GM12878 (cell line): ENCODE measurements around the gene ANXA4.

Source experiments
- CBX5 ChIP-seq: sonication (generic); IDR thresholded peaks from 2 replicates; pipeline ENCODE4 v1.6.1; 2016; ENCODE audit warnings: low read depth, moderate library complexity, mild to moderate bottlenecking, inconsistent platforms
- EP300 ChIP-seq, 2 experiments: fragments of 150-350 bp in 1 of 2; IDR thresholded peaks; 2 replicates each; pipeline ENCODE4 v1.6.1; 2011 to 2012; ENCODE audit warnings: low read depth in 2 of 2, low read length in 2 of 2, borderline replicate concordance in 1 of 2, improper control_type of control experiment in 1 of 2, inconsistent platforms in 1 of 2; ENCODE audit not compliant: control insufficient read depth in 1 of 2
- EZH2 ChIP-seq: IDR thresholded peaks from 2 replicates; pipeline ENCODE4 v1.6.1; 2012; ENCODE audit warnings: low read depth, mild to moderate bottlenecking, control low read depth, inconsistent platforms, low read length, borderline replicate concordance; ENCODE audit not compliant: control insufficient read depth
- JUND ChIP-seq: IDR thresholded peaks from 2 replicates; pipeline ENCODE4 v1.6.1; 2012; ENCODE audit warnings: low read depth, mild to moderate bottlenecking, low read length, improper control_type of control experiment, moderate library complexity
- KDM1A ChIP-seq: fragments of 200-600 bp; sonication (generic); IDR thresholded peaks from 2 replicates; pipeline ENCODE4 v1.6.1; 2016; ENCODE audit warnings: borderline replicate concordance
- SIN3A ChIP-seq: IDR thresholded peaks from 2 replicates; pipeline ENCODE4 v1.6.1; 2012; ENCODE audit warnings: low read depth, low read length, improper control_type of control experiment
- SPI1 ChIP-seq: IDR thresholded peaks from 2 replicates; pipeline ENCODE4 v1.6.1; 2011; ENCODE audit warnings: low read depth, mild to moderate bottlenecking, low read length, moderate library complexity, borderline replicate concordance; ENCODE audit not compliant: insufficient read depth
- SUZ12 ChIP-seq: fragments of 200-600 bp; sonication (generic); IDR thresholded peaks from one replicate; pipeline ENCODE4 v1.6.1; 2018; ENCODE audit warnings: antibody characterized with exemption, mild to moderate bottlenecking; ENCODE audit not compliant: unreplicated experiment
- ZNF274 ChIP-seq: IDR thresholded peaks from one replicate; pipeline ENCODE4 v1.8.0; 2011; ENCODE audit not compliant: insufficient read length, insufficient read depth
- TF ChIP-seq, protein P1 (sequence below), 3 experiments: IDR thresholded peaks in 2 of 3; conservative IDR thresholded peaks in 1 of 3; 2 replicates each; pipeline ENCODE4 v1.5.1; 2011; ENCODE audit warnings: low read depth in 3 of 3, low read length in 3 of 3, mild to moderate bottlenecking in 3 of 3, control low read depth in 2 of 3, moderate library complexity in 2 of 3, inconsistent platforms in 1 of 3, mixed read lengths in 1 of 3; ENCODE audit not compliant: control insufficient read depth in 2 of 3, insufficient read depth in 1 of 3; ENCODE audit errors: extremely low read depth in 1 of 3
- TF ChIP-seq, protein P2 (sequence below): IDR thresholded peaks from 2 replicates; pipeline ENCODE4 v1.6.1; 2011; ENCODE audit warnings: low read depth, low read length, improper control_type of control experiment, borderline replicate concordance

DNA sequence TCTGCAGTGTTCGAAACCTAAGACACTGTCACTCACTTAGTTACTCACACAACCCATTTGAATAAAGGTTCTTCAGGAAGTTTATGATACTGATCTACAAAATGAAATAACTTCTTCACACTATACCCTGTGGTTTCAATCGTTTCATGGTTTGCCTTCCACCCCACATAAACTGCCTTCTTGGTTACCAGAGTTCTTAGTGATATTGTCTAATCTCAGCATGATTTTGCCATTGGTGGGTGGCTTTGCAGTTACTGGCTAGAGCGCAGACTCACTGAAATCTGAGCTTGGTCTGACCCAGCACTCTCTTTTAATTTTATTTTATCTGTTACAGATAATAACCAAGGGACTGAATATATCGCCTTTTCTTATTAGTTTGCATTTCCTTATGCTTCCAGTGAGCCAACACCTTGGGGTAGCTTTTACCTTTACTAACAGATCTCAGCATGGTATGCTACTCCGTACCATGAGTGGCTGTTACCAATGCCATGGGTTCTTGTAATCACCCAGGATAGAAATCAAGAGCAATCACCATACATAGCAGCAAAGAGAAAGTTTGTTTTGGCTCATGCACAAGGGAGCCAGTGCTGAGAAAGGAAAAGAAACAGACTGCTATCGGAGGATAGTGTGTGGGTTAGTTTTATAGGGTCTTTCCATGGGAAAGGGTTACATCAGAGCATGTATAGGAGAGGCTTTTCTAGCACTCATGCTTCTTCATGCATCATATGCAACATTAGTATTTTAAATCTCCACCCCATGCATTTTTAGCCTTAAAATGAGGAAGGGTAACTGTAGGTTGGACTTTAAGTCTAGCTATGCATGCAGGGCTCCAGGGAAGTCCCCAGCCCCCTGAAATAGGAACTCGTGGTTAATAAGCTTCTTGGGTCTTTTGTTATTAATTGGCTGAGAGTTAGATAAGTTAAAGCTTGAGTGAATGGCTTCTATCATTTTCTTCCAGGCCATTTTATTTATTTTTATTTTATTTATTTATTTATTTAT is 33.3 kb downstream of the ANXA4 start:
- TF ChIP-seq SPI1 (peak; percentile 72; the same call in 1 of the 2 replicates), KDM1A (no peak), CBX5 (no peak), ZNF274 (no peak), EZH2 (no peak), JUND (no peak), EP300 (IDR thresholded peaks at IDR 0.05; ENCODE audit: borderline replicate concordance in 1 of 2, control insufficient read depth in 1 of 2, low read depth in 2 of 2, low read length in 2 of 2) (no peak), SIN3A (no peak), SUZ12 (no peak)
- TF ChIP-seq, protein P1, sequence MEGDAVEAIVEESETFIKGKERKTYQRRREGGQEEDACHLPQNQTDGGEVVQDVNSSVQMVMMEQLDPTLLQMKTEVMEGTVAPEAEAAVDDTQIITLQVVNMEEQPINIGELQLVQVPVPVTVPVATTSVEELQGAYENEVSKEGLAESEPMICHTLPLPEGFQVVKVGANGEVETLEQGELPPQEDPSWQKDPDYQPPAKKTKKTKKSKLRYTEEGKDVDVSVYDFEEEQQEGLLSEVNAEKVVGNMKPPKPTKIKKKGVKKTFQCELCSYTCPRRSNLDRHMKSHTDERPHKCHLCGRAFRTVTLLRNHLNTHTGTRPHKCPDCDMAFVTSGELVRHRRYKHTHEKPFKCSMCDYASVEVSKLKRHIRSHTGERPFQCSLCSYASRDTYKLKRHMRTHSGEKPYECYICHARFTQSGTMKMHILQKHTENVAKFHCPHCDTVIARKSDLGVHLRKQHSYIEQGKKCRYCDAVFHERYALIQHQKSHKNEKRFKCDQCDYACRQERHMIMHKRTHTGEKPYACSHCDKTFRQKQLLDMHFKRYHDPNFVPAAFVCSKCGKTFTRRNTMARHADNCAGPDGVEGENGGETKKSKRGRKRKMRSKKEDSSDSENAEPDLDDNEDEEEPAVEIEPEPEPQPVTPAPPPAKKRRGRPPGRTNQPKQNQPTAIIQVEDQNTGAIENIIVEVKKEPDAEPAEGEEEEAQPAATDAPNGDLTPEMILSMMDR (IDR thresholded peaks at IDR 0.05 in 2 of 3, conservative IDR thresholded peaks at IDR 0.05 in 1 of 3; ENCODE audit: control insufficient read depth in 2 of 3, extremely low read depth in 1 of 3, insufficient read depth in 1 of 3, low read depth in 3 of 3, low read length in 3 of 3): no peak
- TF ChIP-seq, protein P2, sequence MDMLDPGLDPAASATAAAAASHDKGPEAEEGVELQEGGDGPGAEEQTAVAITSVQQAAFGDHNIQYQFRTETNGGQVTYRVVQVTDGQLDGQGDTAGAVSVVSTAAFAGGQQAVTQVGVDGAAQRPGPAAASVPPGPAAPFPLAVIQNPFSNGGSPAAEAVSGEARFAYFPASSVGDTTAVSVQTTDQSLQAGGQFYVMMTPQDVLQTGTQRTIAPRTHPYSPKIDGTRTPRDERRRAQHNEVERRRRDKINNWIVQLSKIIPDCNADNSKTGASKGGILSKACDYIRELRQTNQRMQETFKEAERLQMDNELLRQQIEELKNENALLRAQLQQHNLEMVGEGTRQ: no peak
